GM19351 (cell line): Measurements from ENCODE around the gene TCEAL4.
A peak's percentile ranks its signal among the peaks of the same experiment; 100 is the strongest.

ENCODE experiments used
- ATAC-seq: cut with Tn5 transposase; IDR thresholded peaks from one replicate; pipeline ENCODE4 v1.9.1; 2021; ENCODE audit warnings: mild to moderate bottlenecking, moderate library complexity; ENCODE audit not compliant: unreplicated experiment

TCEAL4 gene

DNA sequence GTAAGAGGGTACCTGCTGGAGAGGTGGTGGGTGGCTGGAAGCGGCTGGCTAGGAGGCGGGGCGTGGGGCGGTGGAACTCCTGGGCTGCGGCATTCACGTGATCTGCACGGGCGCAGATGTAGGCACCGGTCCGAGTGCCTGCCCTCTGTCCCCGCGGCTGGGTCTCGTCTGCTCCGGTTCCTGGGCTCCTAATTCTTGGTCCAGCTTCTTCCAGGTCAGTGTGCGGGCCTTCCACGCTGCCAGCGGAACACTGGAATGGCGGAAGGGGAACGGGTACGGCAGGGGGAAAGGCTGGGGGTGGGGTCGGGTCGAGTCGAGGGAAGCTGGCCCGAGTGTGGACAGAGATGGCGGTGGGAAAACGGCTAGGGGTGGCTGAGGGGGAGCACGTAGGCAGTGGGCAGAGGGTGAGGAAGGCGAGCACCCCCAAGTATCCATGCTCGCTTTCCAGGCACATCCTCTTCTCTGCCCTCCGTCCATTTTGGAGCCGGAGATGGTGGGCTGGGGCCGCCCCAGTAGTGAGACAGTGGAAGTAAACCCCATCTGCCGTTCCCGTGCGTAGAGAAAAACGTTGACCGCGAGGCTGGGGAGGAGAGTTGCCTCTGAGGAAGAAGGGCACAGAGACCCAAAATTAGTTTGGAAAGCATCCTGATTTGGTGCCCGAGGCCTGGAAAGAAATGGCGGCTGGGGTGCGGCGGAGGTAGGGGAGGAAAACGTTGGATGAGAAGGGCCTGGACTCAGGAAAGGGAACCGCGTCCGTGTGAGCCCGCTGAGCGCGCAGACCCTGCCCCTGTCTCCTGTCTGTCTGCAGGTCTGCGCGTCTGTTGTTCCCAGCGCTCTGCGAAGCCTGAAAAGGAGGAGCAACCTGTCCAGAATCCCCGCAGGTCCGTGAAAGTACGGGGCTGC lies at the start of gene TCEAL4:
TCEAL4 (plus strand) TSS at position 105 of the 903 bp plus-strand sequence. CDS start 1,161 bp downstream, outside the sequence.
- ATAC-seq, result peak; percentile 87

DNA sequence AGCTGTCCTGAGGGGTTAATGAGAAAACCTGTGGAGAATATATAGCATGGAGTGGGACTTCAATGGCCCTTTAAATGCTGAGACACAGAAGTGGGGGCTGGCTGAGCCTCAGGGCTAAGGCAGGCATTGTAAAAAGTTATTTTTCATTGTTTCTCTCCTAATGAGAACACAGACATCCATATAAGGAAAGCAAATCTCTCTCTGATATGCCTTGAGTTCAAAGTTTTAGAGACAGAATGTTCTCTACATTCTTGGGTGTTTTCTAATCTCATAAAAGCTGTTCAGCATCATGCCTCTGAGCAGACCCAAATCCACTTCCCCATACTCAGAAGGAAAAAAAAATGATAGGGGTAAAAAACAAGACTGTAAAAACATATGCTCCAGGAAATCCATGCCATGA lies 49.2 kb upstream of the TCEAL4 start:
- ATAC-seq, result no peak

DNA sequence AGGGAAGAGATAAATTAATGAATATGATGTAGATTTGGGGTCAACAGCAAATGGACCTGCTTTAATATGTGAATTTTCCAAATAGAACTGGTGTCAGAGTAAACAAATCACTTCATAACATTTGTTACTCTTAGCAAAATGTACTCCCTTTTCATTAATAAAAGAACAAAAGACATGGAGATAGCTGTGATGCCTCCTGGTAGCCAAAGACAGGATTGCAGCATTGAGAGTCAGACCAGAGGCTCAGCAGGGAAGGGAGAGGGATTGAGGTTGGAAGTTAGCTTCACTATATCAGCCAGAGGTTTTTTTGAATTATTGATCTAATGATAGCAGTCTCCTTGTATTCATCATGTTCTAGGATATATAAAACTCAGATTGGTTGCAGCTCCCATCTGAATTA lies 48.6 kb upstream of the TCEAL4 start:
- ATAC-seq, result no peak

DNA sequence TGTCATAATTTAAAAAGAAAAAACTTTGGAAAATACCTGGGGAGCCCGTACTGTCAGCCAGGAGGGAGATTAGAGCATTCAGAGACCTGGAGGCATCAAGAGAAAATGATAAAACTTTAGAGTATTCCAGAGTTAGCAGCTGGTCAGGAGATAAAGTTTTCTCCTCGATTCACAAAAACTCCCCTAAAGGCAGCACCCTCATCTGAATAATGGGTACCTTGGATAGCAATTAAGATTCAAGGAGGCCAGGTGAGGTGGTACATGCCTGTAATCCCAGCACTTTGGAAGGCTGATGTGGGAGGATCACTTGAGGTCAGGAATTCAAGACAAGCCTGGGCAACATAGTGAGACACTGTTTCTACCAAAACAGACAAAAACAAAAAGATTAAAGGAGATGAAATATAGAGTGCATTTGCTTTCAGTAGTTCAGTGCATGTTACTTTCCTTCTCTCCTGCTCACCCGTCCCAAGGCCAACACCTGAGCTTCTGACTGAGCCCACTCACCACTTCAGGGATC lies 47.4 kb upstream of the TCEAL4 start:
- ATAC-seq, result no peak

DNA sequence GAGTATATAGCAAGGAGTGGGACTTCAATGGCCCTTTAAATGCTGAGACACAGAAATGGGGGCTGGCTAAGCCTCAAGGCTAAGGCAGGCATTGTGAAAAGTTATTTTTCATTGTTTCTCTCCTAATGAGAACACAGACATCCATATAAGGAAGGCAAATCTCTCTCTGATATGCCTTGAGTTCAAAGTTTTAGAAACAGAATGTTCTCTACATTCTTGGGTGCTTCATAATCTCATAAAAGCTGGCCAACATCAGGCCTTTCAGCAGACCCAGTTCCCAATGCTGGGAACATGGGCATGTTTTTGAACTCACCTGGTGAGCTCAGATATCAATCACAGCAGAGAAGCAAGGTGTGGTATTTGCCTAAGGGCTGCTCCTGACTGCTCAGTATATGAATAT lies 46.6 kb upstream of the TCEAL4 start:
- no peak for ATAC-seq

DNA sequence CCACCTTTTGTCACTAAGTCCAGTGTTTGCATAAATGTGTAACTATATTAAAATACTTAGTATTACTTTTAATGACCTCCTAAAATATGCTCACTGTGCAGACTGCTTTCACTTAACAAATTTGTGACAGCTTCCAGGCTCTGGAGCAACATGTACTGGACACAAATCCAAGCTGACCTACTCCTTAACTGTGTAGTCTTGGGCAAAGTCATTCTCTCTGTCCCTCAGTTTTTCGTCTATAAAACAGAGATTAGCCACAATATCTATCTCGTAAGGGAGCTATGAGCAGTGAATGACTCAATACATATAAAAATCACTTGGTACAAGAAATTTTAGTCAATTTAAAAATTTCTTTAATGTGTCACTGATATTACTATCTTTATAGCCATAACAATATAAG lies 45.6 kb upstream of the TCEAL4 start:
- no peak for ATAC-seq

DNA sequence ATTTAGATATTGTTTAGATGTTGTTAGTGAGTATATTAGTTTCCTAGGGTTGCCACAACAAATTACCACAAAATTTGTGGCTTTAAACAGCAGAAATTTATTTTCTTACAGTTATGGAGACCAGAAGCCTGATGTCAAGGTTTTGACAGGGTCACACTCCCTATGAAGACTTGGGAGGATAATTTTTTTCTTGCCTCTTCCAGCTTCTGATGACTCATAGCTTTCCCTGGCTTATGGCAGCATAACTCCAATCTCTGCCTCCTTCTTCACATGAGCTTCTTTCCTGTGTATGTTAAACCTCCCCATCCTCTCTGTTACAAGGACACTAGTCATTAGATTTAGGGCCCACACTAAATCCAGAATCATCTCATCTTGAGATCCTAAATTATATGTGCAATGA lies 45.2 kb upstream of the TCEAL4 start:
- no peak for ATAC-seq

DNA sequence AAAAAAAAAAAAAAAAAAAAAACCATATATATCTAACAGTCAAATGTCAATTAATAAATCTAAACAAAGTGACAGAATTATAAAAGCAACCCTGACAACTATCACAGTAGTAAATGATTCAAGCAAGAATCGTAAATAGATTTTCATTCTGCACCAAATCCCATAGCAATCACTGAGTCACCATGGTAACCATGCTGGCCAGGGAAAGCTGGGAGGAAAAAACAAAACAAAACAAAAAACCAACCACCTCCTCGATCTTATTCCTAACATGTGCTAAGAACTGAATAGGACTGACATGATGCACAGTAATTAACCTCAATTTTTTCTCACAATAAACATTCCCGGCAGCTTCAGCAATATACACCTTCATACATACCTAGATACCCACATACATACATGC lies 35.4 kb upstream of the TCEAL4 start:
- no peak for ATAC-seq

DNA sequence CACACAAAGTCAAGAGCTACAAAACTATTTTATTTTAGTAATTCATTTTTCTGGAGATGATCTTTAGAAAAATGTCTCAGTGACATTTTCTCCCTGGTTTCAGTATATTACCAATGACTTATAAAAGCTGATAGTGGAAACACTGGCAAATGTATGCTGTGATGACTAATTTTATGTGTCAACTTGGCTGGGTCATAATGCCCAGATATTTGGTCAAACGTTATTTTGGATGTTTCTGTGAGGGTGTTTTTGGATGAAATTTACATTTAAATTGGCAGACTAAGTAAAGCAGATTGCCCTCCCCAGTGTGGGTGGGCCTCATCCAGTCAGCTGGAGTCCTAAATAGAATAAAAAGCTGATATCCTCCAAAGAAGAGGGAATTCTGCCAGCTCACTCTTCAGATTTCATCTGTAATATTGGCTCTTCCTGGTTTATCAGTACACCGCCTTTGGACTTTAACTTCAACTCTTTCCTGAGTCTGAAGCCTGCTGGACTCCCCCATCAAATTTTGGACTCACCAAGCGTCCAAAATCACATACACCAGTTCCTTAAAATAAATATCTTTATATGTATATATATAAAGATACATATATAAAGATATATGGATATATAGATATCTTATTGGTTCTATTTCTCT lies 34.8 kb upstream of the TCEAL4 start:
- ATAC-seq, result no peak

DNA sequence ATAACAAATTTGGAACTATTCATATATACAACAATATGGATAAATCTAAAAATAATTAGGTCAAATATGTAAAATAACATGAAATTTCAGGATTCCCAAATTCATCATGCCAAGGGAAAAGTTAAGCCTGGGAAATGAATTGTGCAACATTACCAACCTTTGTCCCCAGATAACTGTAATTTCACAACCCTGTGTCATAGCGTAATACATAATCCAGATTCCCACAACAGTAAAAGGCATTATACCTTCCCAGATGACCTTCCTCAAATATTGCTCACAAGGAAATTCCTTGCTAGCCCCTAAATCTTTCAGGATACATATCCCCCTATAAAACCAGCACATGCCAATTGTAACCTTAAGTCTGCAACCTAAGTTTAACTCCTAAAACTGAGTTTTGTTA lies 33.1 kb upstream of the TCEAL4 start:
- ATAC-seq, result no peak

DNA sequence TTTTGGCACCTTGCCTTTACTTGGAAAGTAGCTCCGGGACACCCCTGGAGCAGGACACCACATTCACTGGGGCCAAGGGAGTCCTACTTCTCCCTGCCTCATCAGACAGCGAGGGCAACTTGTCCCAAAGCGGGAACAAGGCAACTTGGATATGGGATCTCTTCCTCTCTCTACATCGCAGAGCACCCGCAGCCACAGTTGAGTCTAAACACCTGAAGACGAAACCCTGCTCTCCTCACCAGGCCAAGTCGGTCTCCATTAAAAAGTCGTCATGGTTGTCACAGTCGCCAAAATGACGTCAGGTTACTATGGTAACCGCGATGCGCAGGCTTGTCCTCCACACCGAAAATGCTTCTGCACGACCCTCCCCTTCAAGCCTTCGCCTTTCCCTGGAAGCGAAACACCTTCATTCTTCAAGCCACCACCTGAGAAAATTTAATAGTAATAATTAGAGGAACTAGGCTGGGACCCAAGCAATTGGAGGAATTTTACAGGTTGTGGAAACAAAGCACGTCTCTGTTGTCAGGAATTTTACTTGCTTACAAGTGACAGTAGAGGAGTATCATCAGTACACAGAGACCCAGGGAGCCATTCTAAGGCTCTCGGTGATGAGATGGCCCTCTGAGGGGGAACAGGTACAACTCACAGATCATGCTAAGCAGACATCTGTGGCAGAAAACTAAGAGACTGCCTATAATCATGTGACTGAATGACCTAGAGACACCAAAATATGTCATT lies 30.5 kb upstream of the TCEAL4 start:
- peak; percentile 100 for ATAC-seq

DNA sequence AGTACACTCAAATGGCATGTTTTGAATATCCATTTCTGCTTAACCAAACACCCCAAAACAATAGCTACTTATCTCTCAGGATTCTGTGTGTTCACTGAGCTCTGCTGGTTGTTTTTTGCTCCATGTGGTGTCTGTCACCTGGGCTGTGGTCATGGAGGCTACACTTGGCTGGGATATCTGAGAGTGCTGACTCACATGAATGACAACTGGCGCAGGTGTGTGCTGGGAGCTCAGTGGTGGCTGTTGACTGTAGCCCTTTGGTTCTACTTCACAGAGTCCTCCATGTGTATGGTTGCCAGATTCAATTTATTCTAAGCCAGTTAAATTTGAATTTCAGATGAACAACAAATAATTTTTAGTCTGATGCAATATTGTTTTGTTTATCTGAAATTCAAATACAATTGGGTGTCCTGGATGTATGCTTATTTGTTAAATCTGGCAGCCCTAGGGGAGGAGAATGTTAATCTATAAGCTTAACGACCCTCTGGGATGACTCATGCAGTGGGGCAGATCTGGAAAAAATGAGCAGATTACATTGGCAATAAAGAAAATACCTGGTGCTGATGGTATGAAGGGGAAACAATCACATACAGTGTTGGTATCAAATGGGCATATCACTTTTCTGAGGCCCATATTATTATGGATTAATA lies 28.2 kb upstream of the TCEAL4 start:
- no peak for ATAC-seq

DNA sequence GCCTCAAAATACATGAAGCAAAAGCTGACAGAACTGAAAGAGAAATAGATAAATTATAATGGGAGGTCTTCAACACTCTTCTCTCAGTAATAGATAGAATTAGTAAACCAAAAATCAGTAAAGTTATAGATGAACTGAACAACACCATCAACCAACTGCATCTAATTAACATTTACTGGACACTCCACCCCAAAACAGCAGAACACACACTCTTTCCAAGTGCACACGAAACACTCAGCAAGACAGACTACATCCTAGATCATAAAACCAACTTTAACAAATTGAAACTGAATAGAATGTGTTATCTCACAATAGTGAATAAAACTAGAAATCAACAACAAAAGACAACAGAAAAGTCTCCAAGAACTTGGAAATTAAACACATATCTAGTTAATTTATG lies 25.1 kb upstream of the TCEAL4 start:
- no peak for ATAC-seq

DNA sequence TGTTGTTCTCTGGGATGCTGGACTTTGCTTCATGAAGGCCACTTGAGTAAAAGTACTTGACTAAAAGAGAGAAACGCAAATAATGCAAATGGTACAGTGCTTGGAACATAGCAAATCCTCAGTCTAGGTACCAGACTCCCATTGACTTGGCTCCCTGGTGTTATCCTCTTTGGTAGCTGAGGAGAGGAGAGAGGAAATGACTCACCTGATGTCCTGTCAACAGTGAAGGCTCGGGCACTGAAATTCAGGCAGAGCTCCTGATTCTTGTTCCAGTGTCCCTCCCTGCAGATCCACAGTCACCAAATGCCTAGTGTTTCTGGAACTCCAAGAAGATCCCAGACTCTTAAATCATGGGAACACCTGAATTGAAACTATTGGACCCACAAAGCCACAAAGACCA lies 22.5 kb upstream of the TCEAL4 start:
- ATAC-seq, result no peak

DNA sequence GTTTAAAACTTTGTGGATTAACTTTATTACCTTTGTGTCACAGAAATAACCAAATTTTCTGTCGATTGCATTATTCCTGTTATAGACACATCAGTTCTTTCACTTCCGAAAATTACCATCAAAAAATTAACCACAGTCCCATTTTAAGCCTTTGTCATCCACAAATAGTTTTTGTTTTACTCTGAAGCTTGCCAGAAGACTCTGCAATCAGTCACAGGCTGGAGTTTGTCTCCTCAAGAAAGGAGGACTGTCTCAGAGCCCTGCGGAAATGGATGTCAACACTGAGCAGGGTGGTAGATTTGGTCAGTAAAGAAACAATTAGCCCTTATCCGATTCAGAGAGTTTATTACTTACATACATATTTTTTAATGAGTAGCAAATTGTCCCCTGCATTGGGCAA lies 20.1 kb upstream of the TCEAL4 start:
- peak; percentile 49 for ATAC-seq

DNA sequence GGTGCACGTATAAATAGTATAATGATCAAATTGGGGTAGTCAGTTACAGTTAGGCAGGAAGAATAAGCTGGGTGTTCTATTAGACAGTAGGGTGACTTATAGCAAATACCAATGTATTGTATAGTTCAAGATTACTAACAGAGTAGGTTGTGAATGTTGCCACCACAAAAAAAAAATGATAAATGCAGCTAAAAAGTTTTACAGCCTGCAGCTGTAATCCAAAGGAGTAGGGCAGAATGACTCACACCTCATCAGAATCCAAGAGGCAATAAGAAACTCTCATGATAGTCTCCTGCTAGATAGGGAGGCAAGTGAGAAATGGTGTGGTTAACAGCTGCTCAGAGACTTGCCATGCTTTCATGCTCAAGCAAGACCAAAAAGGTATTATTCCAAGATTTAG lies 19.6 kb upstream of the TCEAL4 start:
- no peak for ATAC-seq

DNA sequence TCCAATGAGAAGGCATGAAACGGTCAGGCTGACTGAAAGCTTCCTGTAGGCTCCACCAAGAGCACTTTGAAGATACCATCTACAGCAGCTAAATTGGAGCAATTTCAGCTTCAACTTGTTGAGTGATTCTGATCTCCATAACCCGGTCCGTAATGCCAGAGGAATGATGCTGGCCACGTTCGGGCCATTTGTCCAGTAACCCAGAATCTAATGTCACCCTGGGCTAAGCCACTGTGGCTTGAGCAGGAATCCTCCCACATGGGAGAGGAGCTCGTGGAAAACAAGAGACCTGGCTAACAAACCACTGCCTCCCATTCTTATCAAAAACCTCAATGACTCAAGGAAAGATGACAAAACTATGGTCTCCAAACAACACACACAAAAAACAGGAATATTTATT lies 14.2 kb upstream of the TCEAL4 start:
- ATAC-seq, result no peak

DNA sequence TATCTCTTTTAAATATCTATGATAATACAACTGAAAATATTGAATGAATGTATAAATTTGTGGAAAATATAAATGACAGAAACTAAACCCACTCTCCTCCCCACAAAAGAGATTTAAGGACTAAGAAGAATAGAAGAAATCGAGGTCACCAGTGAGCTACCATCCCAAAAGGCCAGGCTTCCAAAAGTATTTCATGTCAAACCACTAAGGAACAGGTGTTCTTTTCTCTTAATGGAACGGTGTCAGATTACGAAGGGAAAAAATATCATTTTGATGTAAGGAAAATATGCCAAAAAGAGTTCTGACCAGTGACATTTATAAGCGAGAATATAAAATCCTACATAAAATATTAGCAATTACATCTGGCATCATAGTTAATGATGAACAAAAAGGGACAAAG lies 13.6 kb upstream of the TCEAL4 start:
- no peak for ATAC-seq

DNA sequence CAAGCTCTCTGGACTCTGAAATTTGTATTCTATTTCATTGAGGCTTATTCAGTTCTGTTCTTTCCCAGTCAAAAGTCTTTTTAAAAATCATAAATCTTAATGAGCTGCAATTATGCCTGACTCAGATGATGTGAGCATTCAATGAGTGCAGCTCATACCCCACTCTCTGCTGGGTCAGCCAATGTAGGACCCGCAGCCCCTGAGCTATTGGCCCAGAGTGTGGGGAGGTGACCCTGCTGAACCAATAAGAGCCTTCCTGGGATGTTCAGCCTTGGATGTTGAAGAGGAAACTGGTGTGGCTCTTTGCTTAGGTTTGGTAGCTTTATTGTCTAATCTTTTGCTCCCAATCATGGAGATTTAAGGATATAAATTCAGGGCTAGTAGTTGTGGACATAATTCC lies 12.1 kb upstream of the TCEAL4 start:
- ATAC-seq, result no peak

DNA sequence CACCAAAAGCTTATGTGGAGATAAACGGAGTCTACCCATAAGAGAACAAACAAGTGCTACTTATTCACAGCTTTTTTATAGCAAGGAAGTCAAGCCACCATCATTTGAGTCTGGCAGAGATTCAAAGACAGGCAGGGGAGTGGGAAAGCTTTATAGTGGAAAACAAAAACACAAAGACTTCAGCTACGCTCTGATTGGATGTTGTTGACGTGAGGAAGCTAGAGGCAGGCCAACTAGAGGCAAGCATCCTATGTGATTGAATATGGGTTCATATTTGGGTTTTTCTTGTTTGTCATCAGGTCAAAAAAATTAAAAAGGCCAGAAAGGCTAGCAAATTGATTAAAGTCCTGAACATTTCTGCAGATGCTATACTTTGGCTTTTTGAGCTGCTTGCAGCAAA lies 719 bp upstream of the TCEAL4 start:
- no peak for ATAC-seq

DNA sequence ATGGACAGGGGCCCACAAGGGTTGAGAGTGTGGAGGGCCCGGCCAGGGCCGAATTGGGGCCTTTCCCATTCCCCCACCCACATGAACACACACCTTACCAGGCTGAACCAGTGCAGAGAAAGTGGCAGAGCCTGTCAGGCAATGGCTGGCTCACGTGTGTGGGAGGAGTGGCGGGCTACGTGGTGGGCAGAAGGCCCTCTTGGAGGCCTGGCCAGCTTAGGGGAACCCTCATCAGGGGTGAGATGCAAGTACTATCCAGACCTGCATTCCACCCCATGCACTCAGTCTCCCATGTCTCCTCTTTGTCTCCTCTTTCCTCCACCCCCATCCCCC lies 965 bp downstream of the TCEAL4 start:
- peak; percentile 15 for ATAC-seq
